ENCODE measurements around the gene ATP6V1F. TPM values are rescaled to one million over a fixed set of nuclear protein-coding genes. Genes with fewer than 3 reads are reported as not detected.

The ATP6V1F gene
- polyA plus RNA-seq, 1 donor (not counting 4 experiments of a cell fraction or from before 2014, with no cell fraction given) = 263 TPM

DNA sequence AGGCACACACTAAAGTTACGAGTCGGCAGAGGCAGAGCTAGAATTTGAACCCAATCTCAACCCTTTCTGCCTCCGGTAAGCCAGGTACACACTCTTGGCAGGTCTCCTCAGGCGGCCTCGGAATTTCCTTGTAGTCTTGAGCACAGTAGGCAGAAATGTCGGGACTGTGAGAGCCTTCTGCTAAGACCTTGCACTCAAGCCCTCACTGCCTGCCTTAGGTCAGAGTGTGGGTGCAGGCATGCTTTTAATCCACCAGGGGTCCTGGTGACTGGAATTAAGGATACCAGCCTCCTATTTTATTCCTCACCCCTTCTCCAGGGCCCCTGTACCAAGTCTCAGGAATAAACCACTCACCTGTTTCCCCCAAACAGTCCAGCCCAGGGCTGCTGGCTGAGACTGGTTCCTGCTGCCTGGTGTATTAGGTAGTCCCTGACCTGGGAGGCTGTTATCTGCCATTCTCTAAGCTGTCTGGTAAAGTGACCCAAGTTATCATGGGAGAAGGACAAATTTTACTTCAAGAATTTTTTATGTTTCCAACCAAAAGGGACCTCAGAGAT lies 855 bp downstream of the ATP6V1F start:
- Histone ChIP-seq H3K36me3 (ENCODE audit: control insufficient read depth in 2 of 2, extremely low read depth in 1 of 2, insufficient read depth in 2 of 2, low read length in 2 of 2) (peaks cover 10 to 17% of the 10 kb centered on the region in 2 experiments), H2AFZ (ENCODE audit: control insufficient read depth, low read length) (peak overlapping the region; percentile 98), H3K9ac (ENCODE audit: control insufficient read depth, extremely low read depth, insufficient read depth, low read length) (peak overlapping the region; percentile 91), H3K9me3 (ENCODE audit: control insufficient read depth, low read depth, low read length) (no peaks in the 10 kb centered on the region), H4K20me1 (ENCODE audit: control insufficient read depth, extremely low read depth, insufficient read depth, low read length) (peaks cover 5% of the 10 kb centered on the region), H3K4me2 (ENCODE audit: control insufficient read depth, extremely low read depth, insufficient read depth, low read depth, low read length) (peak overlapping the region; percentile 93), H3K9me1 (ENCODE audit: control insufficient read depth, extremely low read depth, insufficient read depth, low read length) (peaks cover 4% of the 10 kb centered on the region), H3K27me3 (ENCODE audit: control insufficient read depth, extremely low read depth, insufficient read depth, low read length) (no peaks in the 10 kb centered on the region), H3K27ac (ENCODE audit: control insufficient read depth, insufficient read depth, low read length) (peak overlapping the region; percentile 80), H3K4me1 (ENCODE audit: control insufficient read depth, extremely low read depth, insufficient read depth, low read length) (peaks cover 27% of the 10 kb centered on the region), H3K79me2 (ENCODE audit: control insufficient read depth, insufficient read depth, low read length) (peaks cover 32% of the 10 kb centered on the region), H3K4me3 (ENCODE audit: control insufficient read depth in 2 of 3, extremely low read depth in 1 of 3, insufficient read depth in 2 of 3, low read depth in 1 of 3, low read length in 3 of 3) (peak overlapping the region; percentile 63 to 94 (median 87))
- no peak for TF ChIP-seq EZH2 (IDR thresholded peaks at IDR 0.05; ENCODE audit: low read length)
- TF ChIP-seq, protein P1, sequence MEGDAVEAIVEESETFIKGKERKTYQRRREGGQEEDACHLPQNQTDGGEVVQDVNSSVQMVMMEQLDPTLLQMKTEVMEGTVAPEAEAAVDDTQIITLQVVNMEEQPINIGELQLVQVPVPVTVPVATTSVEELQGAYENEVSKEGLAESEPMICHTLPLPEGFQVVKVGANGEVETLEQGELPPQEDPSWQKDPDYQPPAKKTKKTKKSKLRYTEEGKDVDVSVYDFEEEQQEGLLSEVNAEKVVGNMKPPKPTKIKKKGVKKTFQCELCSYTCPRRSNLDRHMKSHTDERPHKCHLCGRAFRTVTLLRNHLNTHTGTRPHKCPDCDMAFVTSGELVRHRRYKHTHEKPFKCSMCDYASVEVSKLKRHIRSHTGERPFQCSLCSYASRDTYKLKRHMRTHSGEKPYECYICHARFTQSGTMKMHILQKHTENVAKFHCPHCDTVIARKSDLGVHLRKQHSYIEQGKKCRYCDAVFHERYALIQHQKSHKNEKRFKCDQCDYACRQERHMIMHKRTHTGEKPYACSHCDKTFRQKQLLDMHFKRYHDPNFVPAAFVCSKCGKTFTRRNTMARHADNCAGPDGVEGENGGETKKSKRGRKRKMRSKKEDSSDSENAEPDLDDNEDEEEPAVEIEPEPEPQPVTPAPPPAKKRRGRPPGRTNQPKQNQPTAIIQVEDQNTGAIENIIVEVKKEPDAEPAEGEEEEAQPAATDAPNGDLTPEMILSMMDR (optimal IDR thresholded peaks at IDR 0.05 in 1 of 3, IDR thresholded peaks at IDR 0.05 in 1 of 3, conservative IDR thresholded peaks at IDR 0.05 in 1 of 3; ENCODE audit: extremely low read depth in 1 of 3, insufficient read depth in 2 of 3, low read length in 3 of 3) = peak; percentile 51 to 72 (median 63)
- DNase-seq (ENCODE audit: low read depth, low spot score) (no peak), FAIRE-seq (peak; percentile 52)
- dilution Hi-C loops (cut with MboI; ENCODE audit: extremely low pct_ligation_motif_present, low sequenced_read_pairs) = no loop called here

DNA sequence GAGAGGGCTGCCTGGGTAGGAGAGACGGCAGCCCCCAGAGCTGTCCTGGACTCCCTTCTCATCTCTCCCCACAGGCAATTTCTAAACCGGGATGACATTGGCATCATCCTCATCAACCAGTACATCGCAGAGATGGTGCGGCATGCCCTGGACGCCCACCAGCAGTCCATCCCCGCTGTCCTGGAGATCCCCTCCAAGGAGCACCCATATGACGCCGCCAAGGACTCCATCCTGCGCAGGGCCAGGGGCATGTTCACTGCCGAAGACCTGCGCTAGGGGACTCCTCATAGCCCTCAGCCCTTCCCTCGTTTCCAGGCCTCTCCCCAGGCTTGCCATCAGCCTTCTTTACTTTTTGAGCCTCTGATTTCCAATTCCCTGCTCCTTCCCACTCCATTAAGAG lies 2.6 kb downstream of the ATP6V1F start:
- TF ChIP-seq, protein P1 (optimal IDR thresholded peaks at IDR 0.05 in 1 of 3, IDR thresholded peaks at IDR 0.05 in 1 of 3, conservative IDR thresholded peaks at IDR 0.05 in 1 of 3; ENCODE audit: extremely low read depth in 1 of 3, insufficient read depth in 2 of 3, low read length in 3 of 3) = no peak
- no peak for TF ChIP-seq EZH2 (IDR thresholded peaks at IDR 0.05; ENCODE audit: low read length)
- DNase-seq (ENCODE audit: low read depth, low spot score) (no peak), FAIRE-seq (no peak)
- Histone ChIP-seq H3K9me3 (ENCODE audit: control insufficient read depth, low read depth, low read length) (no peaks in the 10 kb centered on the region), H3K79me2 (ENCODE audit: control insufficient read depth, insufficient read depth, low read length) (peaks cover 32% of the 10 kb centered on the region), H4K20me1 (ENCODE audit: control insufficient read depth, extremely low read depth, insufficient read depth, low read length) (peaks cover 7% of the 10 kb centered on the region), H3K27ac (ENCODE audit: control insufficient read depth, insufficient read depth, low read length) (no peak overlapping the region), H3K36me3 (ENCODE audit: control insufficient read depth in 2 of 2, extremely low read depth in 1 of 2, insufficient read depth in 2 of 2, low read length in 2 of 2) (peaks cover 10 to 17% of the 10 kb centered on the region in 2 experiments), H3K27me3 (ENCODE audit: control insufficient read depth, extremely low read depth, insufficient read depth, low read length) (peaks cover 5% of the 10 kb centered on the region), H3K4me2 (ENCODE audit: control insufficient read depth, extremely low read depth, insufficient read depth, low read depth, low read length) (no peak overlapping the region), H3K4me3 (ENCODE audit: control insufficient read depth in 2 of 3, extremely low read depth in 1 of 3, insufficient read depth in 2 of 3, low read depth in 1 of 3, low read length in 3 of 3) (no peak overlapping the region), H3K9ac (ENCODE audit: control insufficient read depth, extremely low read depth, insufficient read depth, low read length) (no peak overlapping the region), H3K9me1 (ENCODE audit: control insufficient read depth, extremely low read depth, insufficient read depth, low read length) (peaks cover 4% of the 10 kb centered on the region), H3K4me1 (ENCODE audit: control insufficient read depth, extremely low read depth, insufficient read depth, low read length) (peaks cover 37% of the 10 kb centered on the region), H2AFZ (ENCODE audit: control insufficient read depth, low read length) (no peak overlapping the region)
- dilution Hi-C loops (cut with MboI; ENCODE audit: extremely low pct_ligation_motif_present, low sequenced_read_pairs) = no loop called here
